Measurements from ENCODE around the gene BHLHE40.

DNA sequence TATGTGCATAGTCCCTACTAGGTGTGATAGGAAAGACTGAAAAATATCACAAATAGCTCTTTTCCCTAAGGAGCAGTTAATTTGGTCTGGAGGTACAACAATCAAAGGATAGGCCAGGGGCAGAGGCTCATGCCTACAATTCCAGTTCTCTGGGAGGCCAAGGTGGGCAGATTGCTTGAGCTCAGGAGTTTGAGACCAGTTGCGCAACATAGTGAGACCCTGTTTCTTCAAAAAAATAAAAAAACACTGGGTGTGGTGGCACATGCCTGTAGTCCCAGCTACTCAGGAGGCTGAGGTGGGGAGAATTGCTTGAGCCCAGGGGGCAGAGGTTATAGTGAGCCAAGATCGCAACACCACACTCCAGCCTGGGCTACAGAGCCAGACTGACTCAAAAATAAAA, 30.2 kb upstream of the BHLHE40 start:
- TF ChIP-seq CTCF (IDR thresholded peaks at IDR 0.05; ENCODE audit: low read depth, low read length), result no peak
- no peak for TF ChIP-seq POLR2A (IDR thresholded peaks at IDR 0.05; ENCODE audit: extremely low read depth, insufficient read length)
